RCC 7860 (cell line): ENCODE data around the gene TFPI2.
"Not testable (repeated sequence)": the region's sequence is repeated elsewhere in the genome, so short reads cannot be mapped to it uniquely, and the experiment has no call there.

ENCODE experiments used
- DNase-seq: peaks from one replicate; pipeline ENCODE4 v3.0.0-alpha.2; 2015; ENCODE audit warnings: low spot score
- FAIRE-seq: peaks from 2 replicates; lab custom pipeline; 2012; peaks lifted over from hg19 to GRCh38; lab: Jason Lieb, UNC

TFPI2 gene, protein sequence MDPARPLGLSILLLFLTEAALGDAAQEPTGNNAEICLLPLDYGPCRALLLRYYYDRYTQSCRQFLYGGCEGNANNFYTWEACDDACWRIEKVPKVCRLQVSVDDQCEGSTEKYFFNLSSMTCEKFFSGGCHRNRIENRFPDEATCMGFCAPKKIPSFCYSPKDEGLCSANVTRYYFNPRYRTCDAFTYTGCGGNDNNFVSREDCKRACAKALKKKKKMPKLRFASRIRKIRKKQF

DNA sequence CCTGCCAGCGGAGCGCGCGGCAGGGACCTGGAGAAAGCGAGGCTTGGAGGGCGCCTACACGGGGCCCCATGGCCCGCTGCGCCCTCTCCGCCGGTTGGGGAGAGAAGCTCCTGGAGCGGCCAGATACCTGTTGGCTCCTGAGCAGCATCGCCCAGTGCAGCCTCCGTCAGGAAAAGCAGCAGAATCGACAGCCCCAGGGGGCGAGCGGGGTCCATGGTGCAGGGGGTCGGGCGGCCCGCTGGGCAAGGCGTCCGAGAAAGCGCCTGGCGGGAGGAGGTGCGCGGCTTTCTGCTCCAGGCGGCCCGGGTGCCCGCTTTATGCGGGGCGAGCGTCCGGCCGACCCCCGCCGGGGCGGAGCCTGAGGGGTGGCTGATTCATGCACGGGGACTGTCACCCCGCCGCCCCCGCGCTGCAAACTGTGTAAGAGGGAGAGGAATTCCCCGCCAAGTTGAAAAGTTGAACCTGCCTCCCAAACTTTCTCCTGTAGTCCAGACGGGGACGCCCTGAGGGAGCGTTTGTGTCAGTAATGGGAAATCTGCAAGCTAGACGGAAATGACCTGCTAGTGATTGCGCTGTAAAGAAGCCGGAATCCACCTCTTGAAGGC lies at the start of gene TFPI2:
Gene TFPI2, minus strand, starts transcription at position 290 of the 605 bp plus-strand sequence. Its CDS starts 75 bp downstream, at position 215.
- peak; percentile 90 for DNase-seq
- FAIRE-seq: peak; percentile 82

DNA sequence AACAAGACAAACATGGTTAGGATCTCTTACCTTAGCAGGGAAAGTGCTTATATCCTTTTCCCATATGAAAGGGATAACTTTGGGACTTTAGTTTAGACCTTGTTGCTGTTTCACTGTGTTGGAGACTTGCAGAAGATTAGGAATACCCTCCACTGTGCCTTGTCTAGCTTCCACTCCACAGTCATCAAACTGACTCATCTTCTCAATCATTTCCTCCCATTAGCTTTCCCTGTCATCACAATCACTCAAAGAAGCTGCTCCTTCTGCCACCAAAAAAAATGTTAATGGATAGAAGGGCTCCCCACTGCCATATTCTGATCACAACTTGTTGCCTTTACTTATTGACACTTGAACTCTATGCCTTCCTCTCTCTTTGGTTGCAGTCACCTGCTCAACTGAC lies 47.7 kb upstream of the TFPI2 start:
- no peak for DNase-seq
- no peak for FAIRE-seq

DNA sequence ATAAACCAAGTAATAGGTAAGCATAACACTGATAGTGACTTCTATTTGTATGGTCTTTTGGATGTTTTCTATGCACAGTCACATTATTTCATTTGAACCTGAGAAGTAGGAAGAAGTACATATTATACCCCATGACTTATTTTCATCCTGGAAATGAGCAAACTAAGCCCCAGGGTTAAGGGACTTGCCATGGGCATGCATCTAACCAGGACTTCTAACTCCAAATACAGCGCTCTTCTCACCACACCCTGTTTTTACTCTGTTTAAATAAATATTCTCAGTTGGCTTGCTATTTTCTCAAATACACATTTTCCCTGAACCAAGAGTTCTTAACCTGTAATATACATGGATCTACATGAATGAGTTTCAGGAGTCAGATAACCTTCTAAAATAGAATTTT lies 47.3 kb upstream of the TFPI2 start:
- no peak for DNase-seq
- no peak for FAIRE-seq

DNA sequence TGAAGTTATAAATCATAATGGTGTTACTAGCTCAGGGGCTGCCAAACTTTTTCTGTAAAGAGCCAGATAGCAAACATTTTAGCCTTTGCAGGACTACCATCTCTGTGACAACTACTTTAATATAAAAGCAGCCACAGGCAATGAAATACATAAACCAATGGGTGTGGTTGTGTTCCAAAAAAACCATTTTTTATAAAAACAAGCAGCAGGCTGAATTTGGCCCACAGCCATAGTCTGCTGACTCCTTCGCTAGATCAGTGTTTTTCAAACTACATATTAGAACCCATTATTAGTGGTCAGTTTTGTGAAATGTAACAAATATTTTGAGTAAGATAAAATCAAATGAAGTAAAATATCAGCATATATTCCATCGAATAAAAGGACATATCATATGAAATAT lies 44.5 kb upstream of the TFPI2 start:
- no peak for DNase-seq

DNA sequence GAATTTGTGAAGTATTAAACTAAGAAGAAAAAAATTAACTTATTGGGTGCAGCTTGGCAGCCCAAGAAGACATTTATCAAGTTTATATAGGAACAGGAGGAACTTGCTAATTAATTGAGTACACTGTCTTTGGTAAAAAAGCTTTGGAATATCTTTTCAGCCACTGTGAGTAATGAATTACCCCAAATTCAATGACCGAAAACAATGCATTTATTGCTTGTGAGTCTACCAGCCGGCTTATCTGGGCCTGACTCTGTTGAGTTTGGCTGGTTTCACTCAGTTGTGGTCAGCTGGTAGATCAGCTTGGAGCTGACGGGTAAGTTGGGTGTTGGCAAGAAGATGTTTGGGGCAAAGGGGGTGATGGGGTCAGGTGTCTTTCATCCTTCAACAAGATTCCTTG lies 42.6 kb upstream of the TFPI2 start:
- DNase-seq (no peak), FAIRE-seq (no peak)

More for the DNA sequence above, 44.5 kb upstream of the TFPI2 start:
- no peak for FAIRE-seq

DNA sequence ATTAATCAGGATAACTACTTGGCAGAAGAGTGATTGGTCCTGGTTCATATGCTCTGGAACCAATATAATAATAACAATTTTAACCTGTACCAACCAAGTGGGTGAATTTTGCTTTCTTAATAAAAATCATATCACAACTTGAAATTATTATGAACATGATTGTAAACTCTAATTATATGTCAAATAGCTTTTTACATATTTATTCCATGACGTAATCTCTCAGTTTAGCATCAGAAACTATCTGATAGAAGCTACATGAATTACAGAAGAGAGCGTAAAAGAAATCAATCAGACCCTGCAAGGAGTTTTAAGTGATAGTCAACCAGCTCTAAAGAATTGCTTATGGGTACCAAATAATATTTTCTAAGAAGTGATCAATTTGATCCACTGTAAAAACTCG lies 41.1 kb upstream of the TFPI2 start:
- FAIRE-seq: peak; percentile 69
- DNase-seq: no peak

DNA sequence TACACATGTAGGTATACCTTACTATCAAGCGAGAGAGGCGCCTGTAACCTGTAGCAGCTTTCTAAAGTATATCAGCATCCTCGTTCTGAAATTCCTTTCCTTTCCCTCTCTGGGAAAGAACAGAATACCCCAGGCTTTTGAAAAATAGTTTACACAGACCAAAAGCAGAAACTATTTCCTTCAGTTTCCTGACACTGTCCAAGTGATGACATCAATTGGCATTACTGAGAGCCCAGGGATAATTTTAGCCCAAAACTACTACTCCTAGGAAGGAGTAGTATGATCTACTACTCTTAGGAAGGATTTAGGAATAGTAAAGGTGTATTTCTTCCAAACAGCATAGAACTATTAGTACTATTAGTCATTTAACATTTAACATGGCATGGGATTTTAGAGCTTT lies 37.0 kb upstream of the TFPI2 start:
- FAIRE-seq: no peak
- no peak for DNase-seq

DNA sequence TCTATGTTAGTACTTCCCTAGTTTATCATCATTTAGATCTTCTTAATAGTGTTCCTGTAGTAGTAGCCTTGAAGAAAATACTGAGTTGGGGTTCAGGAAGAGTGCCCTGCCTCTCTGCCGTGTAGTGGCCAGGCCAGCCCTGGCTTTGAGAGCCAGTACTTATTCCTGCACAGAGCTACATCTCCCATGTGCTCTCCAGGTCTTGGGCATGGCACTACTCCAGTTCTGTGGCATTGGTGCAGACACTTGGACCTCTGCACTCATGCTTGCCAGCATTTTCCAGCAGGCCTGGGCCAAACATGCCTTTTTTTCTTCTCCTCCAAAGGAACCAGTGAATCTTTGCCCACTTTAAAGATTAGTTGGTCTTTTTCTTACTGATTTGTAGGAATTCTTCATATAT lies 36.2 kb upstream of the TFPI2 start:
- FAIRE-seq: no peak

DNA sequence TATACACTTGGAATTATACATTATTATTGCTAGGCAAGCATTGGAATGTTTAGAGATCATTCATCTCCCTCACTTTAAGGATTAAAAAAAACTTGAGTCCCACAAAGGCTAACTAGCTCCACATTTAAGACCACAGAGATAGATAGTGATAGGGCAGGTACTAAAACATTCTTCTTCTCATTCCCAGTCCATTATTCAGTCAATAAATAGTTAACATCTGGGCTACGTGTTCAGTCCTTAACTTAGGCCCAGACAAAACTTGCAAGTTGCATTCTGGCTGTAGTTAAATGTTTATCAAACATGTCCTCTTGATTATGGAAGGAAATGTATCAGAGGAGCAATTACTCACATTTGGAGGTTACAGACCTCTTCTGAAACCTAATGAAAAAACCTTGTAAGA lies 33.4 kb upstream of the TFPI2 start:
- peak; percentile 21 for DNase-seq
- no peak for FAIRE-seq

More for the DNA sequence above, 36.2 kb upstream of the TFPI2 start:
- no peak for DNase-seq

DNA sequence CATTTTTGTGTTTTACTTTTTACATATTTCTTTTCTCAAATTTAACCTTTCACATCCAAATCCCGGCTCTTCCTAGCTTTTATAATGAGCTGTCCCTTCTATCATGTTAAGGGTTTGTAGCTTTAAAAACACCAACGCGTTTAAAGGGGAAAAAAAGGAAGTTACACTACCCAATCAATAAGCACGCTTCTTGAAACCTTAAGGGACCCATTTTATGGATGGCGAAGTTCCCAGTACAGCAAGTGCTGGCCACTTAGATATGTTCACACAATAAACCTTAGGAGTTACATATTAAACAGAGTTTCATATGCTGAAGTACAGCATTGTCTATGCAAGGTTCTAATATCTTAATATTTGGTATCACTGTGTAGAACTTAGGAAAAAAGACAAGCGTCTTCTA lies 32.7 kb upstream of the TFPI2 start:
- FAIRE-seq (peak; percentile 85), DNase-seq (peak; percentile 24)

DNA sequence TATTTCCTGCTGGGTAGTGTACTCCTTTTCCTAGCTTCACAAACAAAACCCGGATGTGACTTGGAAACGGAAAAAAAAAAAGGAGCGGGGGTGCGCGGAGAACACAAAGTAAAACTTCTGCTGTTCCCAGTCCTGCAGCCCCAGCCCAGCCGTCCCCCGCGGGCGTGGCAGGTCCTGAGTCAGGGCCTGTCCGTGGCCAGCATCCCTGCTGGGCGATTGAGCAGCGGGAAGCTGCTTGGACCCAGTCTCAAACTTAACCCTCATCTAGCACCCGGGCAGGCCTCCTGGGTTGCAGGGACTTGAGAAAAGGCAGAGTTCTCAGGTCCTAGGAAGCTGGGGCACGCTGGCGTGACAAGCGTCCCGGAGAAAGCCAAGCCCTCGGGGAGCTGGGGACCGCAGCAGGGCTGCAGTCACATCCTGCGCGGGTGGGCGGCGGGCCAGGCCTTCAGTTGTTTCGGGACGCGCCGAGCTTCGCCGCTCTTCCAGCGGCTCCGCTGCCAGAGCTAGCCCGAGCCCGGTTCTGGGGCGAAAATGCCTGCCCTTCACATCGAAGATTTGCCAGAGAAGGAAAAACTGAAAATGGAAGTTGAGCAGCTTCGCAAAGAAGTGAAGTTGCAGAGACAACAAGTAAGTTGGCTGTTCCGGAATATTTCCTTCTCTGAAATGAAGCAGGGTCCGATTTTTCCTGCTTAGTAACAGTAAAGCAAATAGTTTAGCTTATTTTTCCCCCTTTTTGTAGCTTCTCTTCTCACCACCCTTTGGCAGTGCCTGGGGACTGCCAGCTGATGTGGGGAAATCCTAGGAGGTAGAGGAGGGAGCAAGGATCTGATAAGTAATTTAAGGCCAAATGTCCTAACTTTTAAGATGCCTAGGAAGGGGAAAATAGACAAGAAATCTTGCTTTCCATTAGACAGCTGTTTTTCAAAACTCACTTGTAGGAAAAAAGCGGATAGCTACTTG lies 31.3 kb upstream of the TFPI2 start, which contains the start of gene GNG11:
Gene GNG11, plus strand, starts transcription at position 129 of the 960 bp plus-strand sequence. Its CDS starts 403 bp downstream, at position 532.
- DNase-seq: peak; percentile 80
- peak; percentile 85 for FAIRE-seq

DNA sequence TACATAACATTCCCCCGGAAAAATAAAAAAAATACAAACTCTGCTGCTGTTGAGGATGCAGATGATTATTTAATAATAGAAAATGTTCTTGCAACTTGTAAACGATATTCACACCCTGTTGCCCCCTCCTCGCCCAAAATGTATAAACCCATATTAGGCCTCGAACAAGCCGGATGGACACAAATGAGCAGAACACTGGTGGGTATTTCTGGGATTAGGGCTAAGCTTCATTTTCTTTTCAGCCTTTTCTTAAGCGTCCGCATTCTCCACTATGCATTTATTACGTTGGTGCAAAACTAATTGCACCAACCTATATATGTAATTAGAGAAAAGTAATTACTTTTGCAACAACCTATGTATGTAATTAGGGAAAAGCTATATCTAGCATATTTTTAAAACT lies 30.6 kb upstream of the TFPI2 start:
- FAIRE-seq: no peak
- no peak for DNase-seq

DNA sequence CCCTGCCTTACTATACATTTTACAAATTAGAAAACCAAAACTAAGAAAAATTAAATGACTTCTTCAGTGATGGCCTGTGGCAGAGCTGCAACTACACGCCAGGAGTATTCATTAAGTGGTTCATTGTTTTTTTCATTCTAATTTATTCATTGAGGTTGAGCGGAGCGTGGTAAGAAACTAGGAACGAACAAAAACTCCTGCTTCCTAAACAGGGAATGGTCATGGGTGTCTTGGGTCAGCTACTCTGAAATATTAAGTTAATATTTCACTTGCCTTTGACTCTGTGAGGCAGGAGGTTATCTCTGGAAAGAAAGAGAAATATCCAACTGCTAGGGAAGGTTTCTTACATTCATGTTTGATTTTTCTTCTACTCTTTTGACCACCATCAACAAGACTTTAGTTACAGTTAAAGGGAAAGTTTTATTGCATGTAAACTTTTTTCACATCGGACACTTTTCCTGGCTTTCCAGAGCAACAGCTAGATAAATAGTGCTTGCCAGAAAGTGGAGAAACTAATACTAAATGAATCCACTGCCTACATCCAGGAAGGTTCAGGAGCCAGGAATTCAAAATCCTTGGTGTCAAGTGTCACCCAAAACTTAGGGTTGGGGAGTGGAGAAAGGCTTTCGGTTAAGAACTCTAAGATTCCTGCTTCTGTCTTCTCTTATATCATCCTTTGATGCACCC lies 30.1 kb upstream of the TFPI2 start:
- DNase-seq (peak; percentile 78), FAIRE-seq (peak; percentile 98)

DNA sequence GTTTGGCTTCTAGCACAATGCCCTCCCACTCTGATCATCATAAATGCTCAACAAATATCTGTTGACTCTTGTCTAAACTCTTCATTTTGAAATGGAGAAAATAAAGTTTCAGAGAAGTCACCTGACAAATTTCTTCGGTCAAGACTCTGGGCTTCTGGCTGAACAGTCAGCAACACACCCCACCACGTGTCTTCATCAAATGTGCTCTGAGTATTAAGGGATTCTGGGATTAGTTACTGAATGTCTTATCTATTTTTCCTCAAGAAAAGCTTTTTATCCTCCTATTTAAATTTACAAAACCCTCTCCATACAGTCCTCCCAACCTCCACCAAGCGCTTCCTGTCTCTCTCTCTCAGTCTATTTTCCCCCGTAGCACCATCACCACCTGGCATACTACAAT lies 25.8 kb upstream of the TFPI2 start:
- FAIRE-seq, DNase-seq: not testable (repeated sequence)

DNA sequence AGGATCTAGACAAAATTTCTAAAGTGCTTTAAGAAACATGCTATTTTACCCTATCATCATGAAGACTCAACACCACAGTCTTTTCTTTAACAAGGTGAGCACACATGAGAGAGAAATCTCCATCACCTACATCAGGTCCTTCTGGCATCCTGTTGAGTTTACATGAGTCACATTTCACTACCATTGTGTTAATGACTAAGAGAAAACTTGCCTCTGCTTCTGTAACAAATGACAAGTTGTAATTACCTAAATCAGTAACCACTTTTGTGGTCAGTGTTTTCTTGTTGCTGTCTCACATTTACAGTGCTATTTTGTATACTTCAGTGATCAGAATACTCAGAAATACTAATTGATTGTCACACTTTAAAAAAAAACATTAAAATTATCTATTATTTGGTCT lies 25.3 kb upstream of the TFPI2 start:
- DNase-seq: not testable (repeated sequence)
- peak; percentile 91 for FAIRE-seq

DNA sequence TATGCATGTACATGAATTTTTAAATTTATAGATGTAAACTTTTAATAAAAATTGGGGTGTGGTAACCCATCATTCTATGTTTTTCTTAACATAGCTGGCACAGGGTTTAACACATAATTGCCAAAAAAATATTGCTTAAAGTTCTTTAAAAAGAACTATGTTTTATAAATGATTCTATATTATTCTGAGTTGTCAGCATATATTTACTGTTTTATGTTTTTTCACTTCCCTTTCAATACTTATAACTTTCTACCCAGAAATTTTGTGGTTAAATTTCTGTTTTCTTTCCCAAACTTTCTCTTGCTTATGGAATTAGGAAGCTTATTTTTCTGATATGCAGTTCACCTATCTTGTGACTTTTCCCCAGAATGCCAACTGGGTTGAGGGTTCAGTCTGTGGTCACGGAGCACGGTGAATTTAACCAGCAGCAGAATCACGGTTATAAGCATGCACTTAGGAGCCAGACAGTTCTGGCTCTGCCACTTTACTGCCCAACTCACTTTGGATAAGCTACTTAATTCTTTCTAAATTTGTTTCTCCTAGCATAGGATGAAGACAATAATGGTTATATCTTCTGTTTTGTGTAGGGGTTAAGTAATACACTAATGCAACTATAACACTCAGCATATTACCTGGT lies 24.8 kb upstream of the TFPI2 start:
- DNase-seq, FAIRE-seq: not testable (repeated sequence)

DNA sequence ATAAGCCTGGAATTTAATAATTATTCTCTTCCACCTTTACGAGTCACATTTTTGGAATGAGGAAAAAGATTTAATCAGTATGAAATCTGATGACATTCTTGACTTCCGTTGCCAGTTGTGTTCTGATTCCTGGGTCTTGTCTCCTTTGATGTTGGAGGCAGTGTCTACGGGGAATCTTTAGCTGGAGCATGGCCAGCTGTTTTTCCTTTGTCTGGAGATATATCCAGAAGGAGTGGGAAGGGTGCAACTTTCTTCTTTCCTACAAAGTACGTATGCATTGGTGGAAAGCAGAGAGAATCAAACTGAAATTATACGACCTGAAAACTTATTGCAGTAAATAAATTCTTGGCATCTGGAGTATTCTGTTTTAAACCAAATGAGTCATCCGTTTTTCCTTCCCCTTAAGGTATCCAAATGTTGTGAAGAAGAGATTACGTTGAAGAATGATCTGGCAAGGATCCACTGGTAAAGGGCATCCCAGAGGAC lies 24.1 kb upstream of the TFPI2 start:
- no peak for FAIRE-seq
- peak; percentile 76 for DNase-seq

DNA sequence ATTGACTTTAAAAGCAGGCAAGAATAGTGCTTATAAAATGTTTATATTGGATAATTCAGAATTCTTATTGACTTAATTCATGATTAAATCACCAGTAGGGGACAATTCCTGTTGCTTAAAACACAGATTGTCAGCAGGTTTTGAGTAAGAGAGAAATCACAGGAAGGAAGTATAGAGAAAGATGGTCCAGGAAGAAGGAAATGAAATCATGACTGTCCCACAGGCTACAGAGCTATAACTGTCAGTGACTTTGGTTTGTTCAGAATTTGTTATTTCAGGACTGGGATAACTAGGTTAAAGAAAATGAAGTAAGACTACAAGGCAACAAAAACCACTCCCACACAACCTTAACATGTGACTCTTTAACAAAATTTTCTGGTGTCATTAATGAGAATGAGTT lies 22.6 kb upstream of the TFPI2 start:
- DNase-seq: peak; percentile 17
- FAIRE-seq: peak; percentile 37

DNA sequence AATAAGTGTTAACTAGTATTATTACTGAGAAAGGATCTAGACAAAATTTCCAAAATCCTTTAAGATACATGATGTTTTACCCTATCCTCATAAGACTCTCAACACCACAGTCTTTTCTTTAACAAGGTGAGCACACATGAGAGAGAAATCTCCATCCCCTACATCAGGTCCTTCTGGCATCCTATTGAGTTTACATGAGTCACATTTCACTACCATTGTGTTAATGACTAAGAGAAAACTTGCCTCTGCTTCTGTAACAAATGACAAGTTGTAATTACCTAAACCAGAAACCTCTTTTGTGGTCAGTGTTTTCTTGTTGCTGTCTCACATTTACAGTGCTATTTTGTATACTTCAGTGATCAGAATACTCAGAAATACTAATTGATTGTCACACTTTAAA lies 21.1 kb upstream of the TFPI2 start:
- FAIRE-seq: peak; percentile 91
- DNase-seq: not testable (repeated sequence)

DNA sequence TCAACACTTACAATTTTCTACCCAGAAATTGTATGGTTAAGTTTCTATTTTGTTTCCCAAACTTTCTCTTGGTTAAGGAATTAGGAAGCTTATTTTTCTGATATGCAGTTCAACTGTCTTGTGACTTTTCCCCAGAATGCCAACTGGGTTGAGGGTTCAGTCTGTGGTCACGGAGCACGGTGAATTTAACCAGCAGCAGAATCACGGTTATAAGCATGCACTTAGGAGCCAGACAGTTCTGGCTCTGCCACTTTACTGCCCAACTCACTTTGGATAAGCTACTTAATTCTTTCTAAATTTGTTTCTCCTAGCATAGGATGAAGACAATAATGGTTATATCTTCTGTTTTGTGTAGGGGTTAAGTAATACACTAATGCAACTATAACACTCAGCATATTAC lies 20.7 kb upstream of the TFPI2 start:
- not testable (repeated sequence) for DNase-seq, FAIRE-seq
